ENCODE data around the gene TFIP11. TPM values are rescaled to one million over a fixed set of nuclear protein-coding genes. Genes with fewer than 3 reads are reported as not detected.

Gene TFIP11
- total RNA-seq, 8 experiments from 2014 or later = 23.4 to 36.6 (median 31.6) TPM

- in situ Hi-C loops (cut with MboI; ENCODE audit: low pct_unique_long_range_greater_than_20kb in 2 of 9, low sequenced_read_pairs in 9 of 9, unreplicated experiment in 9 of 9) = no loop called here
- no peak for ATAC-seq (replicated peaks in 6 of 8)
- no peak overlapping the region for H3K27ac ChIP-seq
Measured at GRCh38 chr22:26517429-26517828, 5.2 kb upstream of the TFIP11 start.

GRCh38 chr22:26516503-26516902 lies 4.2 kb upstream of the TFIP11 start:
- no peak overlapping the region for H3K4me3 ChIP-seq
- H3K4me1 ChIP-seq (replicated peaks in 1 of 2) = peaks cover 11 to 14% of the 10 kb centered on the region in 2 donors
- in situ Hi-C loops (cut with MboI; ENCODE audit: low pct_unique_long_range_greater_than_20kb in 2 of 9, low sequenced_read_pairs in 9 of 9, unreplicated experiment in 9 of 9) = no loop called here
- WGBS, 10 experiments = 0 to 100% (median 90%) methylated on average over 1 of the region's 1 CpG; no CpG with 5 or more reads in 6 of the 10 experiments
- no peak overlapping the region for H3K27ac ChIP-seq
- ATAC-seq (replicated peaks in 6 of 8) = no peak

More at GRCh38 chr22:26517429-26517828, 5.2 kb upstream of the TFIP11 start:
- 87 to 100% (median 100%) methylated on average over 1 to 3 of the region's 5 CpGs; no CpG with 5 or more reads in 2 of the 10 experiments for WGBS, 10 experiments
- Histone ChIP-seq H3K4me3 (no peak overlapping the region), H3K4me1 (replicated peaks in 1 of 2) (peaks cover 10 to 12% of the 10 kb centered on the region in 2 donors)

- H3K27ac ChIP-seq = no peak overlapping the region
- 20 to 100% (median 92%) methylated on average over 1 to 3 of the region's 3 CpGs; no CpG with 5 or more reads in 3 of the 10 experiments for WGBS, 10 experiments
- peaks cover 12 to 19% of the 10 kb centered on the region in 2 donors for H3K4me1 ChIP-seq (replicated peaks in 1 of 2)
- in situ Hi-C loops (cut with MboI; ENCODE audit: low pct_unique_long_range_greater_than_20kb in 2 of 9, low sequenced_read_pairs in 9 of 9, unreplicated experiment in 9 of 9) = no loop called here
- no peak overlapping the region for H3K4me3 ChIP-seq
- ATAC-seq (replicated peaks in 6 of 8) = no peak
Measured at GRCh38 chr22:26515931-26516330, 3.7 kb upstream of the TFIP11 start.

- no peak overlapping the region for H3K27ac ChIP-seq
- 77 to 94% (median 89%) methylated on average over 6 to 12 of the region's 12 CpGs; no CpG with 5 or more reads in 1 of the 10 experiments for WGBS, 10 experiments
- peaks cover 12 to 22% of the 10 kb centered on the region in 2 donors for H3K4me1 ChIP-seq (replicated peaks in 1 of 2)
- in situ Hi-C loops (cut with MboI; ENCODE audit: low pct_unique_long_range_greater_than_20kb in 2 of 9, low sequenced_read_pairs in 9 of 9, unreplicated experiment in 9 of 9) = no loop called here
- no peak for ATAC-seq (replicated peaks in 6 of 8)
- no peak overlapping the region for H3K4me3 ChIP-seq
Measured at GRCh38 chr22:26514419-26515161, 2.3 kb upstream of the TFIP11 start.

- in situ Hi-C loops (cut with MboI; ENCODE audit: low pct_unique_long_range_greater_than_20kb in 2 of 9, low sequenced_read_pairs in 9 of 9, unreplicated experiment in 9 of 9) = no loop called here
- Histone ChIP-seq H3K4me3 (peak overlapping the region in 2 of 5 donors; percentile 81 to 87), H3K27ac (no peak overlapping the region), H3K4me1 (replicated peaks in 1 of 2) (peaks cover 12 to 22% of the 10 kb centered on the region in 2 donors)
- no peak for ATAC-seq (replicated peaks in 6 of 8)
- WGBS, 10 experiments = 29 to 100% (median 71%) methylated on average over 1 of the region's 1 CpG; no CpG with 5 or more reads in 2 of the 10 experiments
Measured at GRCh38 chr22:26513838-26514237, 1.6 kb upstream of the TFIP11 start.

- H3K4me1 ChIP-seq (replicated peaks in 1 of 2) = peaks cover 2 to 11% of the 10 kb centered on the region in 2 donors
- no peak overlapping the region for H3K27ac ChIP-seq
- no peak overlapping the region for H3K4me3 ChIP-seq
- ATAC-seq (replicated peaks in 6 of 8) = no peak
- in situ Hi-C loops (cut with MboI; ENCODE audit: low pct_unique_long_range_greater_than_20kb in 2 of 9, low sequenced_read_pairs in 9 of 9, unreplicated experiment in 9 of 9) = no loop called here
Measured at GRCh38 chr22:26508148-26508547, 4.1 kb downstream of the TFIP11 start.

- no peak overlapping the region for H3K27ac ChIP-seq
- no peaks in the 10 kb centered on the region for H3K4me1 ChIP-seq (replicated peaks in 1 of 2)
- no peak for ATAC-seq (replicated peaks in 6 of 8)
- H3K4me3 ChIP-seq = no peak overlapping the region
- in situ Hi-C loops (cut with MboI; ENCODE audit: low pct_unique_long_range_greater_than_20kb in 2 of 9, low sequenced_read_pairs in 9 of 9, unreplicated experiment in 9 of 9) = no loop called here
- 0 to 100% (median 100%) methylated on average over 1 of the region's 1 CpG; no CpG with 5 or more reads in 3 of the 10 experiments for WGBS, 10 experiments
Measured at GRCh38 chr22:26503758-26504157, 8.5 kb downstream of the TFIP11 start.

GRCh38 chr22:26502688-26503561 lies 9.3 kb downstream of the TFIP11 start:
- H3K4me1 ChIP-seq (replicated peaks in 1 of 2) = no peaks in the 10 kb centered on the region
- no peak overlapping the region for H3K27ac ChIP-seq
- in situ Hi-C loops (cut with MboI; ENCODE audit: low pct_unique_long_range_greater_than_20kb in 2 of 9, low sequenced_read_pairs in 9 of 9, unreplicated experiment in 9 of 9) = no loop called here
- H3K4me3 ChIP-seq = no peak overlapping the region
- peak in 5 of 8 experiments; percentile 47 to 86 (median 54) for ATAC-seq (replicated peaks in 6 of 8)
- 38 to 100% (median 83%) methylated on average over 1 to 3 of the region's 3 CpGs; no CpG with 5 or more reads in 4 of the 10 experiments for WGBS, 10 experiments

GRCh38 chr22:26501996-26502395 lies 10.3 kb downstream of the TFIP11 start:
- ATAC-seq (replicated peaks in 6 of 8) = no peak
- Histone ChIP-seq H3K4me3 (no peak overlapping the region), H3K4me1 (replicated peaks in 1 of 2) (no peaks in the 10 kb centered on the region), H3K27ac (no peak overlapping the region)
- 0 to 100% (median 75%) methylated on average over 1 to 2 of the region's 2 CpGs; no CpG with 5 or more reads in 2 of the 10 experiments for WGBS, 10 experiments
- in situ Hi-C loops (cut with MboI; ENCODE audit: low pct_unique_long_range_greater_than_20kb in 2 of 9, low sequenced_read_pairs in 9 of 9, unreplicated experiment in 9 of 9) = no loop called here

- in situ Hi-C loops (cut with MboI; ENCODE audit: low pct_unique_long_range_greater_than_20kb in 2 of 9, low sequenced_read_pairs in 9 of 9, unreplicated experiment in 9 of 9) = no loop called here
- no peak overlapping the region for H3K4me3 ChIP-seq
- no peak overlapping the region for H3K27ac ChIP-seq
- no peak for ATAC-seq (replicated peaks in 6 of 8)
- H3K4me1 ChIP-seq (replicated peaks in 1 of 2) = no peaks in the 10 kb centered on the region
- WGBS, 10 experiments = 80 to 100% (median 98%) methylated on average over 1 to 5 of the region's 25 CpGs; no CpG with 5 or more reads in 4 of the 10 experiments
Measured at GRCh38 chr22:26499188-26499703, 13.0 kb downstream of the TFIP11 start.

- Histone ChIP-seq H3K4me1 (replicated peaks in 1 of 2) (no peaks in the 10 kb centered on the region), H3K4me3 (no peak overlapping the region), H3K27ac (no peak overlapping the region)
- no peak for ATAC-seq (replicated peaks in 6 of 8)
- in situ Hi-C loops (cut with MboI; ENCODE audit: low pct_unique_long_range_greater_than_20kb in 2 of 9, low sequenced_read_pairs in 9 of 9, unreplicated experiment in 9 of 9) = no loop called here
- 70 to 100% (median 90%) methylated on average over 1 to 3 of the region's 4 CpGs; no CpG with 5 or more reads in 2 of the 10 experiments for WGBS, 10 experiments
Measured at GRCh38 chr22:26496456-26496855, 15.8 kb downstream of the TFIP11 start.

GRCh38 chr22:26494506-26494905 lies 17.8 kb downstream of the TFIP11 start:
- Histone ChIP-seq H3K27ac (no peak overlapping the region), H3K4me1 (replicated peaks in 1 of 2) (no peaks in the 10 kb centered on the region), H3K4me3 (no peak overlapping the region)
- ATAC-seq (replicated peaks in 6 of 8) = no peak
- in situ Hi-C loops (cut with MboI; ENCODE audit: low pct_unique_long_range_greater_than_20kb in 2 of 9, low sequenced_read_pairs in 9 of 9, unreplicated experiment in 9 of 9) = no loop called here

GRCh38 chr22:26492220-26492619 lies 20.1 kb downstream of the TFIP11 start:
- in situ Hi-C loops (cut with MboI; ENCODE audit: low pct_unique_long_range_greater_than_20kb in 2 of 9, low sequenced_read_pairs in 9 of 9, unreplicated experiment in 9 of 9) = no loop called here
- H3K27ac ChIP-seq = no peak overlapping the region
- WGBS, 10 experiments = 83 to 100% (median 97%) methylated on average over 1 to 5 of the region's 9 CpGs; no CpG with 5 or more reads in 4 of the 10 experiments
- no peaks in the 10 kb centered on the region for H3K4me1 ChIP-seq (replicated peaks in 1 of 2)
- H3K4me3 ChIP-seq = no peak overlapping the region
- no peak for ATAC-seq (replicated peaks in 6 of 8)
